Suprapubic skin (tissue), 4 donors: ENCODE results near the gene ZCCHC7.

Experiments
- CTCF ChIP-seq, 2 donors: fragments of 200-600 bp in 1 of 2; fragments of 450-650 bp in 1 of 2; sonication (generic) in 1 of 2; IDR thresholded peaks; one replicate each; pipeline ENCODE4 v1.5.1; 2016 to 2019; ENCODE audit warnings: antibody characterized with exemption in 2 of 2, mild to moderate bottlenecking in 1 of 2, moderate library complexity in 1 of 2
- EP300 ChIP-seq: sonication (generic); formaldehyde crosslinking; IDR thresholded peaks from one replicate; pipeline ENCODE4 v1.6.1; 2017; ENCODE audit warnings: antibody characterized with exemption
- POLR2A ChIP-seq, 2 donors: fragments of 450-650 bp; IDR thresholded peaks; one replicate each; pipeline ENCODE4 v1.6.1; 2017; ENCODE audit warnings: antibody characterized with exemption in 2 of 2, mild to moderate bottlenecking in 2 of 2, moderate library complexity in 2 of 2
- POLR2AphosphoS5 ChIP-seq, 3 donors: sonication (generic); formaldehyde crosslinking; IDR thresholded peaks; one replicate each; pipeline ENCODE4 v1.6.1; 2017; ENCODE audit warnings: antibody characterized with exemption in 3 of 3

GRCh38 chr9:37259951-37260350, 139.6 kb downstream of the ZCCHC7 start:
- TF ChIP-seq CTCF (IDR thresholded peaks at IDR 0.05) (no peak), EP300 (no peak), POLR2A (IDR thresholded peaks at IDR 0.05) (no peak), POLR2AphosphoS5 (IDR thresholded peaks at IDR 0.05) (no peak)
